ENCODE data around the gene ARID4B. TPM values are rescaled to one million over a fixed set of nuclear protein-coding genes. Genes with fewer than 3 reads are reported as not detected.
A peak's percentile ranks its signal among the peaks of the same experiment; 100 is the strongest.
"Not testable (repeated sequence)": the region's sequence is repeated elsewhere in the genome, so short reads cannot be mapped to it uniquely, and the experiment has no call there.

The ARID4B gene
- total RNA-seq, 1 experiment from 2014 or later, result 34.0 TPM

DNA sequence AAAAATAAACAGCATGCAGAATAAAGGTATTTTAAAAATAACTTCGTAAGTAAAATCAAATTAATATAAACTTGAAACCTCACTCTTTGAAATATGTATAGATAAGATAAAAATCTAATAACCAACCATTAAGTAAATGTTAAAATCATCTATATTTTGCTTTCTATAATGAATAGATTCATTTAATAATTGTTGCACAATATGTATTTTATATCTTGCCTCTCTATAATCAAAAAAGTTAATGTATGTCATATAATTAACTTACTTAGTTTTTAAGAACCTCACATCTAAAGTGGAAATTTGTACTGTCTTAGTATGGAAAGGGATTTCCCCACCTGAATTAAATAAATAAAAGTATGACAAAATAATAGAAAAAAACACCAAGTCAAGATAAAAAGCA is 124.6 kb downstream of the ARID4B start:
- no CpG with 5 or more reads among the region's 1 CpG for WGBS (ENCODE audit: extremely low coverage, insufficient read length, low lambda C conversion rate)

DNA sequence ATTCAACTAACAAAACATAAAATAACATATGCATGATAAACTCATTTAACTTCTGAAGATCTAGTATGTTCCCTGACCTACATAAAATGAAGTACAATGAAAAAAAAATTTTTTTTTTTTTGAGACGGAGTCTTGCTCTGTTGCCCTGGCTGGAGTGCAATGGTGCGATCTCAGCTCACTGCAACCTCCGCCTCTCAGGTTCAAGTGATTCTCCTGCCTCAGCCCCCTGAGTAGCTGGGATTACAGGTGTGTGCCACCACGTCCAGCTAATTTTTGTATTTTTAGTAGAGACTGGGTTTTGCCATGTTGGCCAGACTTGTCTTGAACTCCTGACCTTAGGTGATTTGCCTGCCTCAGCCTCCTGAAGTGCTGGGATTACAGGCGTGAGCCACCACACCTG is 125.5 kb downstream of the ARID4B start:
- H3K9me3 ChIP-seq (ENCODE audit: control insufficient read depth, low read depth, low read length); H3K9me3 Mint-ChIP-seq; DNase-seq; H2AK5ac ChIP-seq (ENCODE audit: insufficient read length, low read length); H4K20me1 ChIP-seq (ENCODE audit: control insufficient read depth, insufficient read depth, insufficient read length); H2BK12ac ChIP-seq (ENCODE audit: insufficient read length, low read depth, low read length); H3K23me2 ChIP-seq (ENCODE audit: insufficient read length, low read depth, low read length, poor library complexity, severe bottlenecking); H3K14ac ChIP-seq (ENCODE audit: insufficient read depth, low read length); H3K23ac ChIP-seq (ENCODE audit: insufficient read length, low read depth, low read length); H3K4me2 ChIP-seq (ENCODE audit: insufficient read depth, insufficient read length, low read length); H2BK15ac ChIP-seq (ENCODE audit: low read depth, low read length); H3K27me3 ChIP-seq (ENCODE audit: insufficient read depth, low read length); H3K4me1 ChIP-seq (ENCODE audit: insufficient read depth, low read length); H2BK5ac ChIP-seq (ENCODE audit: insufficient read length, low read length); H3K79me1 ChIP-seq (ENCODE audit: insufficient read depth, low read depth, low read length, poor library complexity, severe bottlenecking); H3K18ac ChIP-seq (ENCODE audit: insufficient read length, low read depth, low read length); H3K9ac ChIP-seq (ENCODE audit: extremely low read depth, insufficient read length, low read length); H2BK20ac ChIP-seq (ENCODE audit: low read depth, low read length, poor library complexity, severe bottlenecking); H3K79me2 ChIP-seq (ENCODE audit: insufficient read depth, low read length); H3K27ac ChIP-seq (ENCODE audit: insufficient read length, low read depth, low read length); H3K27me3 Mint-ChIP-seq (ENCODE audit: low read depth); H4K91ac ChIP-seq (ENCODE audit: insufficient read length, low read depth, low read length); H4K5ac ChIP-seq (ENCODE audit: insufficient read length, low read depth, low read length); H3K4ac ChIP-seq (ENCODE audit: low read depth, low read length); H3K56ac ChIP-seq (ENCODE audit: insufficient read length, low read depth, low read length); H3K4me3 Mint-ChIP-seq; H2AFZ ChIP-seq (ENCODE audit: low read length); H4K8ac ChIP-seq (replicated peaks; ENCODE audit: insufficient read length, low read depth, low read length); H3T11ph ChIP-seq (ENCODE audit: low read length); H2BK120ac ChIP-seq (ENCODE audit: low read depth, low read length, poor library complexity, severe bottlenecking): not testable (repeated sequence)
- H3K4me1 Mint-ChIP-seq, result peaks cover 21 to 23% of the 10 kb centered on the region in 2 experiments
- peaks cover 4 to 18% (median 14%) of the 10 kb centered on the region in 3 experiments; a peak in 6 of 7 replicates for H3K36me3 Mint-ChIP-seq (ENCODE audit: insufficient read depth in 1 of 3, low read depth in 3 of 3)
- H3K27ac Mint-ChIP-seq, result peak overlapping the region in 1 of 3 experiments; percentile 50; a peak in 1 of 7 replicates
- no CpG with 5 or more reads among the region's 5 CpGs for WGBS (ENCODE audit: extremely low coverage, insufficient read length, low lambda C conversion rate)

More for the DNA sequence above, 124.6 kb downstream of the ARID4B start:
- Mint-ChIP-seq H3K9me3 (no peaks in the 10 kb centered on the region), H3K4me3 (no peak overlapping the region), H3K4me1 (peaks cover 17 to 22% of the 10 kb centered on the region in 2 experiments), H3K27ac (no peak overlapping the region), H3K36me3 (ENCODE audit: insufficient read depth in 1 of 3, low read depth in 3 of 3) (peaks cover 4 to 18% (median 14%) of the 10 kb centered on the region in 3 experiments; a peak in 6 of 7 replicates), H3K27me3 (ENCODE audit: low read depth) (no peaks in the 10 kb centered on the region)
- no peak overlapping the region for H4K5ac ChIP-seq (ENCODE audit: insufficient read length, low read depth, low read length)
- no peak overlapping the region for H2BK12ac ChIP-seq (ENCODE audit: insufficient read length, low read depth, low read length)
- no peaks in the 10 kb centered on the region for H3K4me1 ChIP-seq (ENCODE audit: insufficient read depth, low read length)
- H3K23me2 ChIP-seq (ENCODE audit: insufficient read length, low read depth, low read length, poor library complexity, severe bottlenecking), result no peaks in the 10 kb centered on the region
- no peak overlapping the region for H3K18ac ChIP-seq (ENCODE audit: insufficient read length, low read depth, low read length)
- no peak overlapping the region for H3K27ac ChIP-seq (ENCODE audit: insufficient read length, low read depth, low read length)
- H3K56ac ChIP-seq (ENCODE audit: insufficient read length, low read depth, low read length), result no peak overlapping the region
- no peak overlapping the region for H3T11ph ChIP-seq (ENCODE audit: low read length)
- no peak overlapping the region for H2AK5ac ChIP-seq (ENCODE audit: insufficient read length, low read length)
- H4K20me1 ChIP-seq (ENCODE audit: control insufficient read depth, insufficient read depth, insufficient read length), result no peaks in the 10 kb centered on the region
- no peaks in the 10 kb centered on the region for H3K27me3 ChIP-seq (ENCODE audit: insufficient read depth, low read length)
- H3K4me2 ChIP-seq (ENCODE audit: insufficient read depth, insufficient read length, low read length), result no peak overlapping the region
- DNase-seq, result no peak
- no peaks in the 10 kb centered on the region for H3K79me1 ChIP-seq (ENCODE audit: insufficient read depth, low read depth, low read length, poor library complexity, severe bottlenecking)
- no peak overlapping the region for H4K8ac ChIP-seq (replicated peaks; ENCODE audit: insufficient read length, low read depth, low read length)
- no peak overlapping the region for H4K91ac ChIP-seq (ENCODE audit: insufficient read length, low read depth, low read length)
- TF ChIP-seq, protein P1, sequence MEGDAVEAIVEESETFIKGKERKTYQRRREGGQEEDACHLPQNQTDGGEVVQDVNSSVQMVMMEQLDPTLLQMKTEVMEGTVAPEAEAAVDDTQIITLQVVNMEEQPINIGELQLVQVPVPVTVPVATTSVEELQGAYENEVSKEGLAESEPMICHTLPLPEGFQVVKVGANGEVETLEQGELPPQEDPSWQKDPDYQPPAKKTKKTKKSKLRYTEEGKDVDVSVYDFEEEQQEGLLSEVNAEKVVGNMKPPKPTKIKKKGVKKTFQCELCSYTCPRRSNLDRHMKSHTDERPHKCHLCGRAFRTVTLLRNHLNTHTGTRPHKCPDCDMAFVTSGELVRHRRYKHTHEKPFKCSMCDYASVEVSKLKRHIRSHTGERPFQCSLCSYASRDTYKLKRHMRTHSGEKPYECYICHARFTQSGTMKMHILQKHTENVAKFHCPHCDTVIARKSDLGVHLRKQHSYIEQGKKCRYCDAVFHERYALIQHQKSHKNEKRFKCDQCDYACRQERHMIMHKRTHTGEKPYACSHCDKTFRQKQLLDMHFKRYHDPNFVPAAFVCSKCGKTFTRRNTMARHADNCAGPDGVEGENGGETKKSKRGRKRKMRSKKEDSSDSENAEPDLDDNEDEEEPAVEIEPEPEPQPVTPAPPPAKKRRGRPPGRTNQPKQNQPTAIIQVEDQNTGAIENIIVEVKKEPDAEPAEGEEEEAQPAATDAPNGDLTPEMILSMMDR (conservative IDR thresholded peaks at IDR 0.05), result no peak
- H2BK20ac ChIP-seq (ENCODE audit: low read depth, low read length, poor library complexity, severe bottlenecking), result no peak overlapping the region
- no peak overlapping the region for H3K14ac ChIP-seq (ENCODE audit: insufficient read depth, low read length)
- H2BK5ac ChIP-seq (ENCODE audit: insufficient read length, low read length), result no peak overlapping the region
- H2BK15ac ChIP-seq (ENCODE audit: low read depth, low read length), result no peak overlapping the region
- no peaks in the 10 kb centered on the region for H3K79me2 ChIP-seq (ENCODE audit: insufficient read depth, low read length)
- no peak overlapping the region for H3K23ac ChIP-seq (ENCODE audit: insufficient read length, low read depth, low read length)
- H3K4ac ChIP-seq (ENCODE audit: low read depth, low read length), result no peak overlapping the region
- H3K9ac ChIP-seq (ENCODE audit: extremely low read depth, insufficient read length, low read length), result no peak overlapping the region
- H2AFZ ChIP-seq (ENCODE audit: low read length), result no peak overlapping the region
- H3K9me3 ChIP-seq (ENCODE audit: control insufficient read depth, low read depth, low read length), result no peaks in the 10 kb centered on the region
- H2BK120ac ChIP-seq (ENCODE audit: low read depth, low read length, poor library complexity, severe bottlenecking), result no peak overlapping the region

All from H9 (cell line).